H1 (cell line): Measurements from ENCODE around the gene EDC3. TPM values are rescaled to one million over a fixed set of nuclear protein-coding genes. Genes with fewer than 3 reads are reported as not detected.

Experiments used
- BRCA1 ChIP-seq: IDR thresholded peaks from 2 replicates; pipeline ENCODE4 v1.6.1; 2012; ENCODE audit warnings: low read depth, low read length, improper control_type of control experiment
- CHD7 ChIP-seq: fragments of 300-600 bp; sonication (generic); IDR thresholded peaks from 2 replicates; pipeline ENCODE4 v1.7.1; 2012; ENCODE audit warnings: low read length, moderate library complexity, mild to moderate bottlenecking, inconsistent platforms; ENCODE audit not compliant: insufficient replicate concordance
- CTBP2 ChIP-seq: IDR thresholded peaks from 2 replicates; pipeline ENCODE4 v1.7.0; 2011; ENCODE audit warnings: borderline replicate concordance, mild to moderate bottlenecking, moderate library complexity, mixed read lengths, low read length; ENCODE audit not compliant: insufficient read depth, insufficient read length
- FOSL1 ChIP-seq: IDR thresholded peaks from 2 replicates; pipeline ENCODE4 v1.6.1; 2011; ENCODE audit warnings: mild to moderate bottlenecking, low read depth, low read length, moderate library complexity; ENCODE audit not compliant: insufficient read depth
- KDM5A ChIP-seq: fragments of 200-600 bp; IDR thresholded peaks from 2 replicates; pipeline ENCODE4 v1.7.1; 2012; ENCODE audit warnings: mild to moderate bottlenecking, low read length, inconsistent platforms, mixed read lengths
- NANOG ChIP-seq: IDR thresholded peaks from 2 replicates; pipeline ENCODE4 v1.6.1; 2011; ENCODE audit warnings: low read length, low read depth, mild to moderate bottlenecking, inconsistent platforms; ENCODE audit not compliant: insufficient read depth, poor library complexity, severe bottlenecking
- RFX5 ChIP-seq: IDR thresholded peaks from 2 replicates; pipeline ENCODE4 v1.6.1; 2011; ENCODE audit warnings: low read depth, low read length, improper control_type of control experiment, borderline replicate concordance
- RXRA ChIP-seq: IDR thresholded peaks from 2 replicates; pipeline ENCODE4 v1.6.1; 2011; ENCODE audit warnings: low read depth, mild to moderate bottlenecking, low read length, moderate library complexity; ENCODE audit not compliant: insufficient read depth
- TAF7 ChIP-seq: optimal IDR thresholded peaks from 2 replicates; pipeline ENCODE3; 2011; ENCODE audit warnings: low read depth, mild to moderate bottlenecking, inconsistent platforms, low read length, moderate library complexity, borderline replicate concordance
- TCF12 ChIP-seq: IDR thresholded peaks from 2 replicates; pipeline ENCODE4 v1.6.1; 2011; ENCODE audit warnings: low read depth, mild to moderate bottlenecking, low read length
- YY1 ChIP-seq: IDR thresholded peaks from 2 replicates; pipeline ENCODE4 v1.6.1; 2011; ENCODE audit warnings: low read depth, mild to moderate bottlenecking, low read length
- ZNF274 ChIP-seq: IDR thresholded peaks from 2 replicates; pipeline ENCODE4 v1.7.0; 2012; ENCODE audit warnings: low read length, borderline replicate concordance; ENCODE audit errors: extremely low read depth
- polyA plus RNA-seq, 7 experiments: library from polyadenylated mRNA; depleted of rRNA in 3 of 7; stranded (reverse) in 5 of 7; unstranded in 2 of 7; fragments of >200 nt in 5 of 7; fragments of 200-250 nt in 2 of 7; gene quantifications; 1 replicate in 5 of 7; 2 replicates in 1 of 7; 4 replicates in 1 of 7; pipeline versions ENCODE4 v1.2.1 to v1.2.3, GENCODE V29; 2011 to 2013; ENCODE audit warnings: missing spikeins in 2 of 7, mixed read lengths in 2 of 7
- total RNA-seq: library from RNA; stranded (reverse); fragmentation: NEBNext Ultra II Directional; extraction: Animal tissue kit (Norgen Biotek cat#: 25700); gene quantifications from 2 replicates; pipeline ENCODE4 v1.2.1, GENCODE V29; 2021

EDC3 gene
- total and polyA plus RNA-seq, 2 of the 8 experiments (the other 6 are each of a cell fraction or from before 2014, with no cell fraction given) = 45.0 to 50.8 TPM

GRCh38 chr15:74625693-74626092 is 70.1 kb downstream of the EDC3 start (continued):
- TF ChIP-seq CHD7 = no peak
- TF ChIP-seq BRCA1 = no peak
- TF ChIP-seq RFX5 = no peak
- no peak for TF ChIP-seq KDM5A
- TF ChIP-seq TCF12 = no peak
- TF ChIP-seq YY1 = no peak
- no peak for TF ChIP-seq FOSL1
- TF ChIP-seq ZNF274 = no peak
- TF ChIP-seq TAF7 = no peak
- TF ChIP-seq CTBP2 = no peak
- TF ChIP-seq RXRA = no peak
- TF ChIP-seq NANOG = no peak
